PC-3 (cell line): Measurements from ENCODE around the gene GJC1. TPM values are rescaled to one million over a fixed set of nuclear protein-coding genes. Genes with fewer than 3 reads are reported as not detected.

Experiments
- ATAC-seq: fragments of 200-7000 bp; cut with Tn5 transposase; 2 replicates; pipeline ENCODE4 v1.9.1; 2020; ENCODE audit warnings: mild to moderate bottlenecking, moderate library complexity
- BruUV-seq: library from RNA; stranded (reverse); fragments of 400-500 nt; replicated peaks from 2 replicates; lab custom pipeline; 2021; lab: Mats Ljungman, UMichigan
- CTCF ChIA-PET: fragments of 300-600 bp; sonication (Branson Sonifier 250); formaldehyde crosslinking; loops from one replicate; lab custom pipeline; 2022; ENCODE audit warnings: antibody characterized with exemption; lab: Charles Lee
- POLR2A ChIA-PET: fragments of 300-600 bp; sonication (Branson Sonifier 250); formaldehyde crosslinking; loops from one replicate; lab custom pipeline; 2022; ENCODE audit warnings: antibody characterized with exemption; ENCODE audit not compliant: unreplicated experiment; lab: Charles Lee
- DNase-seq: peaks from one replicate; pipeline ENCODE4 v3.0.0-alpha.2; 2015
- H2AFZ ChIP-seq: fragments of 300-600 bp; sonication (generic); 2 replicates; pipeline ENCODE4 v1.6.0; 2016; ENCODE audit warnings: antibody characterized with exemption, low read length
- H3F3A ChIP-seq: fragments of 300-600 bp; sonication (generic); one replicate; pipeline ENCODE4 v1.6.0; 2017; ENCODE audit warnings: antibody characterized with exemption, low read length, control low read depth, mild to moderate bottlenecking; ENCODE audit not compliant: unreplicated experiment
- H3K27ac ChIP-seq: fragments of 300-600 bp; sonication (generic); 2 replicates; pipeline ENCODE4 v1.5.1; 2016; ENCODE audit warnings: mild to moderate bottlenecking, low read length
- H3K27me3 ChIP-seq: fragments of 300-600 bp; sonication (generic); 2 replicates; pipeline ENCODE4 v1.6.1; 2016; ENCODE audit warnings: low read length, mixed read lengths
- H3K36me3 ChIP-seq: fragments of 300-600 bp; sonication (generic); 2 replicates; pipeline ENCODE4 v1.6.1; 2016; ENCODE audit warnings: low read depth, mixed run types, low read length, mixed read lengths
- H3K4me1 ChIP-seq: fragments of 300-600 bp; sonication (generic); 2 replicates; pipeline ENCODE4 v1.5.1; 2016; ENCODE audit warnings: low read length; ENCODE audit not compliant: insufficient read depth
- H3K4me2 ChIP-seq: fragments of 300-600 bp; sonication (generic); 2 replicates; pipeline ENCODE4 v1.6.0; 2016; ENCODE audit warnings: low read length
- H3K4me3 ChIP-seq: fragments of 300-600 bp; sonication (generic); 2 replicates; pipeline ENCODE4 v1.5.1; 2016; ENCODE audit warnings: mild to moderate bottlenecking, low read length, mixed read lengths
- H3K79me2 ChIP-seq: fragments of 300-600 bp; sonication (generic); 2 replicates; pipeline ENCODE4 v1.6.1; 2017; ENCODE audit warnings: low read length, mixed read lengths
- H3K9ac ChIP-seq: fragments of 300-600 bp; sonication (generic); 2 replicates; pipeline ENCODE4 v1.6.0; 2016; ENCODE audit warnings: mild to moderate bottlenecking, low read length
- H3K9me2 ChIP-seq: fragments of 300-600 bp; sonication (generic); replicated peaks from 2 replicates; pipeline ENCODE4 v1.6.1; 2016; ENCODE audit warnings: mixed run types, low read length, mixed read lengths
- H3K9me3 ChIP-seq: fragments of 300-600 bp; sonication (generic); 2 replicates; pipeline ENCODE4 v1.6.1; 2016; ENCODE audit warnings: low read length, mixed read lengths
- H4K20me1 ChIP-seq: fragments of 300-600 bp; sonication (generic); 2 replicates; pipeline ENCODE4 v1.6.1; 2016; ENCODE audit warnings: low read length, mixed read lengths
- CTCF ChIP-seq: fragments of 300-600 bp; sonication (generic); conservative IDR thresholded peaks from 2 replicates; pipeline ENCODE4 v1.5.1; 2017; ENCODE audit warnings: antibody characterized with exemption, low read depth, mild to moderate bottlenecking, low read length
- EZH2 ChIP-seq: fragments of 300-600 bp; sonication (generic); IDR thresholded peaks from one replicate; pipeline ENCODE4 v1.6.1; 2017; ENCODE audit warnings: antibody characterized with exemption, mild to moderate bottlenecking, low read length; ENCODE audit not compliant: unreplicated experiment
- EZH2phosphoT487 ChIP-seq: fragments of 300-600 bp; sonication (generic); IDR thresholded peaks from 2 replicates; pipeline ENCODE4 v1.6.1; 2018; ENCODE audit warnings: mild to moderate bottlenecking, antibody characterized with exemption, low read length, borderline replicate concordance
- intact Hi-C: fragments of 100-400 bp; cut with micrococcal nuclease; formaldehyde crosslinking; loops from 2 replicates; pipeline ENCODE4 v1.9.0; 2023
- total RNA-seq: library from RNA; depleted of rRNA; stranded (reverse); fragments of >200 nt; gene quantifications from 2 replicates; pipeline ENCODE4 v1.2.3, GENCODE V29; 2014

The GJC1 gene
- total RNA-seq, 1 experiment from 2014 or later: 17.1 TPM

- POLR2A ChIA-PET: no interaction called here
- ATAC-seq (no peak), DNase-seq (no peak)
- TF ChIP-seq EZH2phosphoT487: no peak
- TF ChIP-seq EZH2: no peak
- no peak for TF ChIP-seq CTCF
- H3K4me1 ChIP-seq: no peaks in the 10 kb centered on the region
- no peak overlapping the region for H3K9ac ChIP-seq
- H3K9me2 ChIP-seq: no peaks in the 10 kb centered on the region
- H3K4me3 ChIP-seq: no peak overlapping the region
- H3K27me3 ChIP-seq: no peaks in the 10 kb centered on the region
- no peak overlapping the region for H3K4me2 ChIP-seq
- H3F3A ChIP-seq: no peaks in the 10 kb centered on the region
- no peaks in the 10 kb centered on the region for H3K79me2 ChIP-seq
- H3K36me3 ChIP-seq: no peaks in the 10 kb centered on the region
- H4K20me1 ChIP-seq: no peaks in the 10 kb centered on the region
- CTCF ChIA-PET: no interaction called here
- no peaks in the 10 kb centered on the region for H3K9me3 ChIP-seq
- no TSS peak for BruUV-seq
- H3K27ac ChIP-seq: no peak overlapping the region
- H2AFZ ChIP-seq: no peak overlapping the region
- intact Hi-C loops: no loop called here
Observed at GRCh38 chr17:44767493-44767892, 62.6 kb downstream of the GJC1 start.

- no peak overlapping the region for H3K4me3 ChIP-seq
- no peaks in the 10 kb centered on the region for H4K20me1 ChIP-seq
- H3K27ac ChIP-seq: no peak overlapping the region
- ATAC-seq: no peak
- H3K4me1 ChIP-seq: no peaks in the 10 kb centered on the region
- no peaks in the 10 kb centered on the region for H3F3A ChIP-seq
- no peak overlapping the region for H3K9ac ChIP-seq
- no peak overlapping the region for H3K4me2 ChIP-seq
- BruUV-seq: no TSS peak
- H3K27me3 ChIP-seq: no peaks in the 10 kb centered on the region
- CTCF ChIA-PET: no interaction called here
- H3K36me3 ChIP-seq: no peaks in the 10 kb centered on the region
- no peaks in the 10 kb centered on the region for H3K9me2 ChIP-seq
- intact Hi-C loops: no loop called here
- no peaks in the 10 kb centered on the region for H3K79me2 ChIP-seq
- H2AFZ ChIP-seq: no peak overlapping the region
- no peaks in the 10 kb centered on the region for H3K9me3 ChIP-seq
- no peak for TF ChIP-seq EZH2
- TF ChIP-seq CTCF: no peak
- TF ChIP-seq EZH2phosphoT487: no peak
- no peak for DNase-seq
- POLR2A ChIA-PET: no interaction called here
Observed at GRCh38 chr17:44766409-44767038, 63.6 kb downstream of the GJC1 start.

GRCh38 chr17:44765965-44766364 lies 64.1 kb downstream of the GJC1 start:
- ChIA-PET CTCF (interaction anchor here (0.6 kb wide), 1 partner anchor 10 kb away, joined by 7 read pairs; no protein-coding TSS in a partner anchor), POLR2A (no interaction called here)
- ATAC-seq (no peak), DNase-seq (no peak)
- Histone ChIP-seq H2AFZ (no peak overlapping the region), H3K36me3 (no peaks in the 10 kb centered on the region), H3K9ac (no peak overlapping the region), H3K9me2 (no peaks in the 10 kb centered on the region), H3K27me3 (no peaks in the 10 kb centered on the region), H3K4me3 (no peak overlapping the region), H3K79me2 (no peaks in the 10 kb centered on the region), H3F3A (no peaks in the 10 kb centered on the region), H3K27ac (no peak overlapping the region), H3K4me2 (no peak overlapping the region), H4K20me1 (no peaks in the 10 kb centered on the region), H3K9me3 (no peaks in the 10 kb centered on the region), H3K4me1 (no peaks in the 10 kb centered on the region)
- TF ChIP-seq CTCF (no peak), EZH2phosphoT487 (no peak), EZH2 (no peak)
- intact Hi-C loops: no loop called here
- no TSS peak for BruUV-seq
